Caco-2 (cell line): Measurements from ENCODE around the gene XAB2. TPM values are rescaled to one million over a fixed set of nuclear protein-coding genes. Genes with fewer than 3 reads are reported as not detected.

Experiments used
- BruUV-seq: library from RNA; stranded (reverse); fragments of 400-500 nt; replicated peaks from 2 replicates; lab custom pipeline; 2021; lab: Mats Ljungman, UMichigan
- CTCF ChIA-PET: fragments of 300-600 bp; sonication (Branson Sonifier 250); formaldehyde crosslinking; loops from one replicate; lab custom pipeline; 2022; ENCODE audit warnings: antibody characterized with exemption; lab: Charles Lee
- POLR2A ChIA-PET: fragments of 300-600 bp; sonication (Branson Sonifier 250); formaldehyde crosslinking; loops from one replicate; lab custom pipeline; 2022; ENCODE audit warnings: antibody characterized with exemption; lab: Charles Lee
- DNase-seq, 2 experiments: peaks; one replicate each; pipeline versions ENCODE4 v3.0.0 to v3.0.0-alpha.2; 2020 to 2022
- H3K27me3 ChIP-seq: replicated peaks from 2 replicates; pipeline ENCODE4 v1.6.0; 2011; ENCODE audit warnings: low read length; ENCODE audit not compliant: control insufficient read depth, insufficient read depth
- H3K36me3 ChIP-seq: 2 replicates; pipeline ENCODE4 v1.5.1; 2011; ENCODE audit warnings: low read length; ENCODE audit not compliant: control insufficient read depth, insufficient read depth
- H3K4me1 ChIP-seq: fragments of 250-450 bp; sonication (Bioruptor Pico); 2 replicates; pipeline ENCODE4 v1.5.1; 2020; ENCODE audit warnings: mild to moderate bottlenecking
- H3K4me3 ChIP-seq: 2 replicates; pipeline ENCODE4 v1.5.1; 2011; ENCODE audit warnings: low read depth, mild to moderate bottlenecking, control low read depth, low read length
- H3K9me3 ChIP-seq: fragments of 250-450 bp; sonication (Bioruptor Pico); 2 replicates; pipeline ENCODE4 v1.5.1; 2020; ENCODE audit warnings: mild to moderate bottlenecking, moderate library complexity
- H3K27ac Mint-ChIP-seq: one replicate; pipeline ENCODE4 v1.8.0; 2022; ENCODE audit warnings: mixed read lengths; ENCODE audit not compliant: unreplicated experiment
- H3K27me3 Mint-ChIP-seq: one replicate; pipeline ENCODE4 v1.8.0; 2022; ENCODE audit warnings: mixed read lengths; ENCODE audit not compliant: insufficient read depth, unreplicated experiment
- H3K36me3 Mint-ChIP-seq: one replicate; pipeline ENCODE4 v1.8.0; 2022; ENCODE audit warnings: mild to moderate bottlenecking, mixed read lengths; ENCODE audit not compliant: insufficient read depth, unreplicated experiment
- H3K4me1 Mint-ChIP-seq: one replicate; pipeline ENCODE4 v1.8.0; 2022; ENCODE audit warnings: low read depth, mixed read lengths; ENCODE audit not compliant: unreplicated experiment
- H3K4me3 Mint-ChIP-seq: one replicate; pipeline ENCODE4 v1.8.0; 2022; ENCODE audit warnings: mild to moderate bottlenecking, moderate library complexity, mixed read lengths; ENCODE audit not compliant: unreplicated experiment
- H3K9me3 Mint-ChIP-seq: one replicate; pipeline ENCODE4 v1.8.0; 2022; ENCODE audit warnings: mixed read lengths; ENCODE audit not compliant: unreplicated experiment
- CTCF ChIP-seq, 2 experiments: fragments of 200-600 bp in 1 of 2; IDR thresholded peaks; 1 replicate in 1 of 2; 2 replicates in 1 of 2; pipeline versions ENCODE4 v1.5.1 to v1.8.0; 2011 to 2022; ENCODE audit warnings: antibody characterized with exemption in 1 of 2, control low read depth in 1 of 2, inconsistent platforms in 1 of 2, low read depth in 1 of 2, low read length in 1 of 2, mild to moderate bottlenecking in 1 of 2, moderate library complexity in 1 of 2; ENCODE audit not compliant: insufficient read depth in 1 of 2, severe bottlenecking in 1 of 2, unreplicated experiment in 1 of 2
- intact Hi-C: fragments of 100-400 bp; cut with micrococcal nuclease; formaldehyde crosslinking; loops from one replicate; pipeline ENCODE4 v1.10.0; 2022; ENCODE audit not compliant: unreplicated experiment
- total RNA-seq: library from RNA; stranded (reverse); gene quantifications from 2 replicates; pipeline ENCODE4 v1.2.3, GENCODE V29; 2022

The XAB2 gene
- total RNA-seq, 1 experiment from 2014 or later = 44.7 TPM

- peak overlapping the region; percentile 78 for H3K4me3 Mint-ChIP-seq
- intact Hi-C loops = no loop called here
- no peak for TF ChIP-seq CTCF (IDR thresholded peaks at IDR 0.05; ENCODE audit: insufficient read depth in 1 of 2, low read depth in 1 of 2, low read length in 1 of 2, severe bottlenecking in 1 of 2, unreplicated experiment in 1 of 2)
- no peak for DNase-seq
- ChIA-PET POLR2A (no interaction called here), CTCF (interaction anchor here (1.7 kb wide), 1 partner anchor 11 kb away, joined by 9 read pairs; the partner anchor contains the start of gene TRAPPC5)
- H3K4me1 Mint-ChIP-seq = no peaks in the 10 kb centered on the region
- Histone ChIP-seq H3K4me3 (peak overlapping the region; percentile 34), H3K36me3 (no peaks in the 10 kb centered on the region), H3K4me1 (no peaks in the 10 kb centered on the region), H3K9me3 (no peaks in the 10 kb centered on the region), H3K27me3 (no peaks in the 10 kb centered on the region)
- BruUV-seq = no TSS peak
- peaks cover 16% of the 10 kb centered on the region for H3K36me3 Mint-ChIP-seq
- peaks cover 9% of the 10 kb centered on the region for H3K27me3 Mint-ChIP-seq
- H3K9me3 Mint-ChIP-seq = peaks cover 6% of the 10 kb centered on the region
- H3K27ac Mint-ChIP-seq = no peak overlapping the region
These were observed 40.3 kb upstream of the XAB2 start for GRCh38 chr19:7669641-7670040.

- no peaks in the 10 kb centered on the region for H3K36me3 ChIP-seq
- no peak for DNase-seq
- H3K9me3 ChIP-seq = no peaks in the 10 kb centered on the region
- CTCF ChIA-PET = interaction anchor here (1.7 kb wide), 1 partner anchor 12 kb away, joined by 9 read pairs; the partner anchor contains the start of gene TRAPPC5
- H3K4me3 ChIP-seq = peak within 1 kb of the TSS; percentile 34
- BruUV-seq = no TSS peak
- no peak for TF ChIP-seq CTCF (IDR thresholded peaks at IDR 0.05; ENCODE audit: insufficient read depth in 1 of 2, low read depth in 1 of 2, low read length in 1 of 2, severe bottlenecking in 1 of 2, unreplicated experiment in 1 of 2)
- Mint-ChIP-seq H3K36me3 (peaks cover 11% of the 10 kb centered on the region), H3K4me1 (no peaks in the 10 kb centered on the region), H3K27ac (no peak within 1 kb of the TSS), H3K9me3 (no peaks in the 10 kb centered on the region), H3K27me3 (peaks cover 7% of the 10 kb centered on the region), H3K4me3 (peak within 1 kb of the TSS; percentile 78)
- intact Hi-C loops = no loop called here
- POLR2A ChIA-PET = no interaction called here
- H3K27me3 ChIP-seq = no peaks in the 10 kb centered on the region
- no peaks in the 10 kb centered on the region for H3K4me1 ChIP-seq
These were observed 39.5 kb upstream of the XAB2 start, which contains the start of gene RETN for GRCh38 chr19:7668842-7669241. RETN (plus strand) TSS chr19:7669049; CDS start chr19:7669327, 278 bp downstream.

- no peaks in the 10 kb centered on the region for H3K4me1 Mint-ChIP-seq
- intact Hi-C loops = no loop called here
- H3K27me3 ChIP-seq = no peaks in the 10 kb centered on the region
These were observed 35.7 kb upstream of the XAB2 start for GRCh38 chr19:7665076-7665475.

More at GRCh38 chr19:7665076-7665475, 35.7 kb upstream of the XAB2 start:
- ChIA-PET CTCF (no interaction called here), POLR2A (no interaction called here)
- Mint-ChIP-seq H3K36me3 (peaks cover under 1% of the 10 kb centered on the region), H3K4me3 (no peak overlapping the region), H3K27ac (no peak overlapping the region), H3K27me3 (peaks cover 7% of the 10 kb centered on the region), H3K9me3 (no peaks in the 10 kb centered on the region)
- Histone ChIP-seq H3K36me3 (no peaks in the 10 kb centered on the region), H3K4me1 (no peaks in the 10 kb centered on the region), H3K4me3 (no peak overlapping the region), H3K9me3 (no peaks in the 10 kb centered on the region)
- no peak for DNase-seq
- no TSS peak for BruUV-seq
- TF ChIP-seq CTCF (IDR thresholded peaks at IDR 0.05; ENCODE audit: insufficient read depth in 1 of 2, low read depth in 1 of 2, low read length in 1 of 2, severe bottlenecking in 1 of 2, unreplicated experiment in 1 of 2) = no peak
